Measurements from ENCODE around the gene DAPK2. TPM values are rescaled to one million over a fixed set of nuclear protein-coding genes. Genes with fewer than 3 reads are reported as not detected.

Gene DAPK2
- total and polyA plus RNA-seq, 2 of the 4 experiments (the other 2 are of a cell fraction), result 0.34 to 0.36 TPM

- TF ChIP-seq, protein P1, sequence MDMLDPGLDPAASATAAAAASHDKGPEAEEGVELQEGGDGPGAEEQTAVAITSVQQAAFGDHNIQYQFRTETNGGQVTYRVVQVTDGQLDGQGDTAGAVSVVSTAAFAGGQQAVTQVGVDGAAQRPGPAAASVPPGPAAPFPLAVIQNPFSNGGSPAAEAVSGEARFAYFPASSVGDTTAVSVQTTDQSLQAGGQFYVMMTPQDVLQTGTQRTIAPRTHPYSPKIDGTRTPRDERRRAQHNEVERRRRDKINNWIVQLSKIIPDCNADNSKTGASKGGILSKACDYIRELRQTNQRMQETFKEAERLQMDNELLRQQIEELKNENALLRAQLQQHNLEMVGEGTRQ (IDR thresholded peaks at IDR 0.05; ENCODE audit: low read depth, low read length), result no peak
- no peak for TF ChIP-seq SMC3 (IDR thresholded peaks at IDR 0.05; ENCODE audit: low read depth, low read length)
- TF ChIP-seq RFX5 (IDR thresholded peaks at IDR 0.05; ENCODE audit: low read depth, low read length), result no peak
- no peak for TF ChIP-seq FOS (IDR thresholded peaks at IDR 0.05; ENCODE audit: low read depth, low read length)
- no peak for TF ChIP-seq NFE2L2 (IDR thresholded peaks at IDR 0.05; ENCODE audit: low read depth, low read length)
- TF ChIP-seq BHLHE40 (IDR thresholded peaks at IDR 0.05; ENCODE audit: low read depth, low read length), result no peak
Measured at GRCh38 chr15:64050281-64051092, 4.2 kb upstream of the DAPK2 start (continued).
